A549 (cell line): Measurements from ENCODE around the gene MAGIX. TPM values are rescaled to one million over a fixed set of nuclear protein-coding genes. Genes with fewer than 3 reads are reported as not detected.

Experiments
- ATAC-seq, 2 experiments: fragments of 200-7000 bp in 1 of 2; fragments of >200 bp in 1 of 2; cut with Nextera tagmentation in 1 of 2; cut with Tn5 transposase in 1 of 2; 3 replicates each; pipeline versions ENCODE4 v1.8.0 to v1.9.1; 2018 to 2020; ENCODE audit warnings: mild to moderate bottlenecking in 1 of 2, moderate library complexity in 1 of 2
- CTCF ChIA-PET: fragments of 300-600 bp; sonication (Branson Sonifier 250); formaldehyde crosslinking; extraction: SDS; loops from one replicate; lab custom pipeline; 2021; ENCODE audit warnings: antibody characterized with exemption, inconsistent platforms; lab: Yijun Ruan, JAX
- POLR2A ChIA-PET: fragments of 350-600 bp; formaldehyde crosslinking; extraction: SDS; loops from one replicate; lab custom pipeline; 2021; ENCODE audit warnings: antibody characterized with exemption, inconsistent platforms; lab: Yijun Ruan, JAX
- DNase-seq, 2 experiments: peaks; one replicate each; pipeline versions ENCODE4 v3.0.0 to v3.0.0-alpha.2; 2011 to 2016; ENCODE audit warnings: low read depth in 1 of 2, low spot score in 1 of 2
- FAIRE-seq: peaks from 2 replicates; lab custom pipeline; 2011; peaks lifted over from hg19 to GRCh38; lab: Jason Lieb, UNC
- H3K27ac ChIP-seq, 2 experiments: fragments of >200 bp; sonication (Bioruptor Twin); formaldehyde crosslinking; 3 replicates each; pipeline ENCODE4 v1.5.1; 2016 to 2017
- H3K4me1 ChIP-seq: fragments of >200 bp; sonication (Bioruptor Twin); formaldehyde crosslinking; 3 replicates; pipeline ENCODE4 v1.6.1; 2016
- H3K4me2 ChIP-seq: fragments of >200 bp; sonication (Bioruptor Twin); formaldehyde crosslinking; 3 replicates; pipeline ENCODE4 v1.6.1; 2016
- H3K4me3 ChIP-seq: fragments of >200 bp; sonication (Bioruptor Twin); formaldehyde crosslinking; 3 replicates; pipeline ENCODE4 v1.5.1; 2016
- H3K9me3 ChIP-seq: fragments of >200 bp; sonication (Bioruptor Twin); formaldehyde crosslinking; 3 replicates; pipeline ENCODE4 v1.6.1; 2016
- CBX2 ChIP-seq: fragments of 200-600 bp; sonication (generic); IDR thresholded peaks from 2 replicates; pipeline ENCODE4 v1.6.1; 2016; ENCODE audit warnings: low read depth, mild to moderate bottlenecking, borderline replicate concordance
- CBX8 ChIP-seq: fragments of 200-600 bp; sonication (generic); IDR thresholded peaks from 2 replicates; pipeline ENCODE4 v1.6.1; 2016
- CEBPB ChIP-seq, 2 experiments: fragments of >200 bp in 1 of 2; sonication (Bioruptor Twin) in 1 of 2; formaldehyde crosslinking in 1 of 2; IDR thresholded peaks; 2 replicates each; pipeline ENCODE4 v1.6.1; 2012 to 2016
- CHD2 ChIP-seq: fragments of 150-350 bp; IDR thresholded peaks from 2 replicates; pipeline ENCODE4 v1.6.1; 2014; ENCODE audit warnings: low read length; ENCODE audit not compliant: partially characterized antibody
- E2F6 ChIP-seq: IDR thresholded peaks from 2 replicates; pipeline ENCODE4 v1.6.1; 2012; ENCODE audit warnings: low read depth, borderline replicate concordance
- EHF ChIP-seq: fragments of 250-450 bp; sonication (Bioruptor Pico); IDR thresholded peaks from 2 replicates; pipeline ENCODE4 v1.5.0; 2020; ENCODE audit warnings: mild to moderate bottlenecking
- EHMT2 ChIP-seq: fragments of 200-600 bp; sonication (generic); IDR thresholded peaks from 2 replicates; pipeline ENCODE4 v1.6.1; 2016; ENCODE audit warnings: antibody characterized with exemption, low read depth, mild to moderate bottlenecking, moderate library complexity
- ELK1 ChIP-seq: fragments of 150-350 bp; IDR thresholded peaks from 2 replicates; pipeline ENCODE4 v1.6.1; 2014; ENCODE audit warnings: low read depth, mild to moderate bottlenecking, low read length
- EP300 ChIP-seq, 2 experiments: fragments of >200 bp; sonication (Bioruptor Twin); formaldehyde crosslinking; IDR thresholded peaks; 2 replicates in 1 of 2; 3 replicates in 1 of 2; pipeline ENCODE4 v1.6.1; 2016 to 2017
- FOSB ChIP-seq: fragments of 250-450 bp; sonication (Bioruptor Pico); IDR thresholded peaks from 2 replicates; pipeline ENCODE4 v1.5.0; 2020; ENCODE audit warnings: mild to moderate bottlenecking, moderate library complexity
- FOSL2 ChIP-seq, 2 experiments: fragments of 450-650 bp in 1 of 2; fragments of >200 bp in 1 of 2; sonication (Bioruptor Twin) in 1 of 2; formaldehyde crosslinking; IDR thresholded peaks; 2 replicates each; pipeline versions ENCODE4 v1.5.0 to v1.6.1; 2016 to 2020; ENCODE audit warnings: mild to moderate bottlenecking in 1 of 2, moderate library complexity in 1 of 2
- HEYL ChIP-seq: fragments of 250-450 bp; sonication (Bioruptor Pico); IDR thresholded peaks from 2 replicates; pipeline ENCODE4 v1.8.0; 2021; ENCODE audit warnings: mild to moderate bottlenecking, moderate library complexity
- HMGXB4 ChIP-seq: fragments of 250-450 bp; sonication (Bioruptor Pico); IDR thresholded peaks from 2 replicates; pipeline ENCODE4 v1.5.0; 2021; ENCODE audit warnings: mild to moderate bottlenecking, moderate library complexity, borderline replicate concordance
- JUN ChIP-seq, 2 experiments: fragments of >200 bp; sonication (Bioruptor Twin); formaldehyde crosslinking; IDR thresholded peaks; 2 replicates in 1 of 2; 3 replicates in 1 of 2; pipeline ENCODE4 v1.6.1; 2016 to 2017
- JUNB ChIP-seq: fragments of >200 bp; sonication (Bioruptor Twin); formaldehyde crosslinking; IDR thresholded peaks from 2 replicates; pipeline ENCODE4 v1.6.1; 2016
- KDM1A ChIP-seq: fragments of 200-600 bp; sonication (generic); IDR thresholded peaks from 2 replicates; pipeline ENCODE4 v1.6.1; 2016; ENCODE audit warnings: low read depth, mild to moderate bottlenecking
- KDM5A ChIP-seq: fragments of 200-600 bp; sonication (generic); IDR thresholded peaks from 2 replicates; pipeline ENCODE4 v1.6.1; 2016; ENCODE audit warnings: antibody characterized with exemption, mild to moderate bottlenecking
- MAFK ChIP-seq: fragments of 450-650 bp; IDR thresholded peaks from 2 replicates; pipeline ENCODE4 v1.6.1; 2014; ENCODE audit not compliant: partially characterized antibody
- MAX ChIP-seq: IDR thresholded peaks from 2 replicates; pipeline ENCODE4 v1.6.1; 2012
- MAZ ChIP-seq: fragments of 150-350 bp; IDR thresholded peaks from 2 replicates; pipeline ENCODE4 v1.6.1; 2014; ENCODE audit warnings: antibody characterized with exemption, low read depth, low read length, borderline replicate concordance
- NR3C1 ChIP-seq: fragments of >200 bp; sonication (Bioruptor Twin); formaldehyde crosslinking; IDR thresholded peaks from 3 replicates; pipeline ENCODE4 v1.6.1; 2017
- PBX3 ChIP-seq: IDR thresholded peaks from 2 replicates; pipeline ENCODE4 v1.6.1; 2012
- PHF8 ChIP-seq: fragments of 200-600 bp; sonication (generic); IDR thresholded peaks from 2 replicates; pipeline ENCODE4 v1.6.1; 2016; ENCODE audit warnings: low read depth, mild to moderate bottlenecking, antibody characterized with exemption, moderate library complexity, borderline replicate concordance
- POLR2A ChIP-seq: IDR thresholded peaks from 2 replicates; pipeline ENCODE4 v1.6.1; 2012; ENCODE audit warnings: mild to moderate bottlenecking, low read length
- POLR2AphosphoS2 ChIP-seq: conservative IDR thresholded peaks from 2 replicates; pipeline ENCODE4 v1.6.1; 2012; ENCODE audit warnings: low read length, improper control_type of control experiment, inconsistent platforms
- TFCP2L1 ChIP-seq: fragments of 250-450 bp; sonication (Bioruptor Pico); IDR thresholded peaks from 2 replicates; pipeline ENCODE4 v1.5.0; 2021; ENCODE audit warnings: mild to moderate bottlenecking
- TP53 ChIP-seq: fragments of 250-450 bp; sonication (Bioruptor Pico); IDR thresholded peaks from 2 replicates; pipeline ENCODE4 v1.5.0; 2021; ENCODE audit warnings: mild to moderate bottlenecking, moderate library complexity
- USF2 ChIP-seq: fragments of 450-650 bp; IDR thresholded peaks from 2 replicates; pipeline ENCODE4 v1.6.1; 2014; ENCODE audit warnings: antibody characterized with exemption
- ZNF302 ChIP-seq: fragments of 250-450 bp; sonication (Bioruptor Pico); IDR thresholded peaks from 2 replicates; pipeline ENCODE4 v1.9.0; 2021; ENCODE audit warnings: inconsistent platforms, mild to moderate bottlenecking, moderate library complexity
- WGBS: methylation state at CpG from one replicate; pipeline ENCODE4 v1.1.6; 2017; ENCODE audit errors: missing lambda C conversion rate; 5-methylcytosine and 5-hydroxymethylcytosine counted together
- polyA plus RNA-seq, 4 experiments: library from polyadenylated mRNA; depleted of rRNA in 3 of 4; stranded (reverse); fragments of >200 nt; fragmentation: RNase III in 1 of 4; extraction: RNeasy Plus Mini Kit Qiagen cat#74134 plus additional on column Dnase treatment in 1 of 4; gene quantifications; 2 replicates in 3 of 4; 3 replicates in 1 of 4; pipeline ENCODE4 v1.2.3, GENCODE V29; 2011 to 2017

MAGIX gene
- polyA plus RNA-seq, 2 of the 4 experiments (the other 2 are of a cell fraction): 1.1 to 2.2 TPM

GRCh38 chrX:49157194-49157593, 5.4 kb upstream of the MAGIX start:
- Histone ChIP-seq H3K4me2 (no peak overlapping the region), H3K4me1 (peaks cover 8% of the 10 kb centered on the region; the same call in 1 of the 3 replicates), H3K4me3 (no peak overlapping the region), H3K27ac (no peak overlapping the region; a peak in 1 of 6 replicates), H3K9me3 (no peaks in the 10 kb centered on the region)
- ATAC-seq: no peak
- ChIA-PET POLR2A (interaction anchor here (0.6 kb wide), 1 partner anchor 70 kb away, joined by 4 read pairs; no protein-coding TSS in a partner anchor), CTCF (interaction anchor here (0.8 to 1.4 kb wide), 2 partner anchors 11 to 31 kb away, joined by 4 read pairs; no protein-coding TSS in a partner anchor)
- no peak for FAIRE-seq
- 94% methylated on average over 10 of the region's 25 CpGs for WGBS
- no peak for DNase-seq
- TF ChIP-seq ZNF302 (CRISPR knock-in tag) (no peak), MAX (no peak), E2F6 (no peak), KDM5A (no peak), CEBPB (IDR thresholded peaks at IDR 0.05) (no peak), MAZ (no peak), USF2 (no peak), ELK1 (no peak), TFCP2L1 (no peak), TP53 (no peak), HEYL (CRISPR knock-in tag) (no peak), JUN (IDR thresholded peaks at IDR 0.05) (no peak), CBX2 (no peak), FOSL2 (IDR thresholded peaks at IDR 0.05) (no peak), FOSL2 (CRISPR knock-in tag; IDR thresholded peaks at IDR 0.05) (no peak), CBX8 (no peak), POLR2A (no peak), MAFK (no peak)

GRCh38 chrX:49160908-49161307, 1.6 kb upstream of the MAGIX start:
- FAIRE-seq: no peak
- no peaks in the 10 kb centered on the region for H3K9me3 ChIP-seq
- ChIA-PET CTCF (no interaction called here), POLR2A (no interaction called here)
- H3K4me2 ChIP-seq: no peak overlapping the region
- no peak for ATAC-seq
- peaks cover 7% of the 10 kb centered on the region; the same call in 2 of the 3 replicates for H3K4me1 ChIP-seq
- no peak overlapping the region for H3K27ac ChIP-seq
- WGBS: 94% methylated on average over 2 of the region's 2 CpGs
- no peak for DNase-seq
- no peak overlapping the region for H3K4me3 ChIP-seq
- TF ChIP-seq MAX: no peak
- no peak for TF ChIP-seq EHF (CRISPR knock-in tag)
- TF ChIP-seq HEYL (CRISPR knock-in tag): no peak
- TF ChIP-seq USF2: no peak
- no peak for TF ChIP-seq FOSB
- no peak for TF ChIP-seq EHMT2
- no peak for TF ChIP-seq MAFK
- no peak for TF ChIP-seq FOSL2 (IDR thresholded peaks at IDR 0.05)
- no peak for TF ChIP-seq FOSL2 (CRISPR knock-in tag; IDR thresholded peaks at IDR 0.05)
- no peak for TF ChIP-seq TFCP2L1
- TF ChIP-seq HMGXB4 (CRISPR knock-in tag): no peak
- no peak for TF ChIP-seq PHF8
- TF ChIP-seq JUNB: no peak
- TF ChIP-seq EP300 (IDR thresholded peaks at IDR 0.05): no peak
- no peak for TF ChIP-seq CEBPB (IDR thresholded peaks at IDR 0.05)
- TF ChIP-seq MAZ: no peak
- no peak for TF ChIP-seq CHD2
- TF ChIP-seq PBX3: no peak
- no peak for TF ChIP-seq POLR2AphosphoS2
- TF ChIP-seq KDM1A: no peak
- no peak for TF ChIP-seq NR3C1
